ENCODE measurements around the gene LRFN2. TPM values are rescaled to one million over a fixed set of nuclear protein-coding genes. Genes with fewer than 3 reads are reported as not detected.

The LRFN2 gene
- total and polyA plus RNA-seq, 12 donors: not detected

- H3K4me3 ChIP-seq: no peak overlapping the region
- no peaks in the 10 kb centered on the region for H3K9me3 ChIP-seq
- peaks cover 0 to 33% (median 15%) of the 10 kb centered on the region in 7 donors for H3K27me3 ChIP-seq
- no peak for DNase-seq
- ATAC-seq: no peak
- H3K4me1 ChIP-seq: no peaks in the 10 kb centered on the region
- no peaks in the 10 kb centered on the region for H3K36me3 ChIP-seq
- intact Hi-C loops (cut with DNase I): no loop called here
- 92 to 95% methylated on average over 1 of the region's 1 CpG for WGBS, 2 donors
- no peak for TF ChIP-seq CTCF (IDR thresholded peaks at IDR 0.05)
- no peak overlapping the region for H3K27ac ChIP-seq
These were observed 192.8 kb downstream of the LRFN2 start for GRCh38 chr6:40394381-40394780.

- no peak for TF ChIP-seq CTCF (IDR thresholded peaks at IDR 0.05)
- Histone ChIP-seq H3K27me3 (peaks cover 0 to 40% (median 15%) of the 10 kb centered on the region in 7 donors), H3K27ac (no peak overlapping the region), H3K4me1 (no peaks in the 10 kb centered on the region), H3K9me3 (no peaks in the 10 kb centered on the region), H3K36me3 (no peaks in the 10 kb centered on the region), H3K4me3 (no peak overlapping the region)
- DNase-seq (no peak), ATAC-seq (no peak)
- intact Hi-C loops (cut with DNase I): no loop called here
- whole genome bisulfite sequencing, 2 donors: 53 to 55% methylated on average over 5 of the region's 5 CpGs
These were observed 193.5 kb downstream of the LRFN2 start for GRCh38 chr6:40393641-40394040.

GRCh38 chr6:40392589-40392988 lies 194.6 kb downstream of the LRFN2 start:
- no peak for DNase-seq
- H3K27ac ChIP-seq: no peak overlapping the region
- H3K9me3 ChIP-seq: no peaks in the 10 kb centered on the region
- intact Hi-C loops (cut with DNase I): no loop called here
- 95% methylated on average over 16 of the region's 16 CpGs for WGBS, 2 donors
- no peak for ATAC-seq
- H3K27me3 ChIP-seq: peaks cover 0 to 49% (median 23%) of the 10 kb centered on the region in 7 donors
- H3K4me3 ChIP-seq: no peak overlapping the region
- no peaks in the 10 kb centered on the region for H3K4me1 ChIP-seq
- H3K36me3 ChIP-seq: no peaks in the 10 kb centered on the region
- TF ChIP-seq CTCF (IDR thresholded peaks at IDR 0.05): no peak

GRCh38 chr6:40391851-40392517 lies 195.2 kb downstream of the LRFN2 start:
- Histone ChIP-seq H3K4me1 (no peaks in the 10 kb centered on the region), H3K36me3 (no peaks in the 10 kb centered on the region), H3K4me3 (no peak overlapping the region), H3K27me3 (peaks cover 0 to 52% (median 26%) of the 10 kb centered on the region in 7 donors), H3K27ac (no peak overlapping the region), H3K9me3 (no peaks in the 10 kb centered on the region)
- ATAC-seq (no peak), DNase-seq (no peak)
- intact Hi-C loops (cut with DNase I): no loop called here
- WGBS, 2 donors: 80 to 85% methylated on average over 40 of the region's 40 CpGs
- no peak for TF ChIP-seq CTCF (IDR thresholded peaks at IDR 0.05)

Measured in heart right ventricle (tissue), 16 donors.